HEK293T (cell line): ENCODE results near the gene FRRS1.

ENCODE experiments used
- ARNT ChIP-seq: fragments of 450-650 bp; IDR thresholded peaks from 2 replicates; pipeline ENCODE4 v1.6.1; 2017; ENCODE audit warnings: mild to moderate bottlenecking
- ELF4 ChIP-seq: fragments of 450-650 bp; IDR thresholded peaks from 2 replicates; pipeline ENCODE4 v1.6.1; 2017; ENCODE audit warnings: antibody characterized with exemption
- FOXK2 ChIP-seq: fragments of 450-650 bp; IDR thresholded peaks from 2 replicates; pipeline ENCODE4 v1.6.1; 2016; ENCODE audit warnings: mild to moderate bottlenecking
- FOXM1 ChIP-seq: fragments of 450-650 bp; IDR thresholded peaks from 2 replicates; pipeline ENCODE4 v1.6.1; 2017; ENCODE audit warnings: mild to moderate bottlenecking, borderline replicate concordance
- HDGF ChIP-seq: fragments of 450-650 bp; IDR thresholded peaks from 2 replicates; pipeline ENCODE4 v1.6.1; 2017; ENCODE audit warnings: antibody characterized with exemption, borderline replicate concordance
- SP1 ChIP-seq: fragments of 450-650 bp; IDR thresholded peaks from 2 replicates; pipeline ENCODE4 v1.6.1; 2017
- SUZ12 ChIP-seq: fragments of 450-650 bp; IDR thresholded peaks from 2 replicates; pipeline ENCODE4 v1.6.1; 2016; ENCODE audit warnings: mild to moderate bottlenecking

- TF ChIP-seq ARNT: no peak
- no peak for TF ChIP-seq SP1
- TF ChIP-seq FOXK2: no peak
- TF ChIP-seq HDGF: no peak
- no peak for TF ChIP-seq FOXM1
- no peak for TF ChIP-seq SUZ12
- no peak for TF ChIP-seq ELF4
These were observed 26.3 kb downstream of the FRRS1 start for GRCh38 chr1:99740141-99740540.
